CD14-positive monocyte (primary cell): ENCODE results near the gene METTL2B. TPM values are rescaled to one million over a fixed set of nuclear protein-coding genes. Genes with fewer than 3 reads are reported as not detected.

Experiments
- DNase-seq, 3 donors: peaks; one replicate each; pipeline ENCODE4 v3.0.0-alpha.2; 2011 to 2022
- H2AFZ ChIP-seq: 2 replicates; pipeline ENCODE4 v1.6.0; 2012; ENCODE audit warnings: mild to moderate bottlenecking, low read depth, low read length, inconsistent platforms; ENCODE audit not compliant: insufficient read depth, poor library complexity, severe bottlenecking
- H3K27ac ChIP-seq, 2 donors: 1 replicate in 1 of 2; 2 replicates in 1 of 2; pipeline ENCODE4 v1.5.1; 2012 to 2013; ENCODE audit warnings: low read length in 2 of 2, control low read depth in 1 of 2, inconsistent platforms in 1 of 2, low read depth in 1 of 2, mild to moderate bottlenecking in 1 of 2
- H3K27me3 ChIP-seq, 2 donors: one replicate each; pipeline versions ENCODE4 v1.6.0 to v1.6.1; 2011 to 2013; ENCODE audit warnings: low read length in 2 of 2; ENCODE audit not compliant: control insufficient read depth in 2 of 2, insufficient read depth in 2 of 2
- H3K36me3 ChIP-seq, 2 donors: replicated peaks in 1 of 2; 1 replicate in 1 of 2; 2 replicates in 1 of 2; pipeline versions ENCODE4 v1.5.1 to v1.6.1; 2012 to 2013; ENCODE audit warnings: low read length in 2 of 2, control low read depth in 1 of 2, inconsistent platforms in 1 of 2, mild to moderate bottlenecking in 1 of 2; ENCODE audit not compliant: insufficient read depth in 2 of 2, control insufficient read depth in 1 of 2
- H3K4me1 ChIP-seq, 2 donors: 1 replicate in 1 of 2; 2 replicates in 1 of 2; pipeline versions ENCODE4 v1.5.1 to v1.6.1; 2012 to 2013; ENCODE audit warnings: low read length in 2 of 2, control low read depth in 1 of 2, inconsistent platforms in 1 of 2, mild to moderate bottlenecking in 1 of 2, moderate library complexity in 1 of 2; ENCODE audit not compliant: insufficient read depth in 2 of 2, control insufficient read depth in 1 of 2
- H3K4me2 ChIP-seq: replicated peaks from 2 replicates; pipeline ENCODE3; 2012; ENCODE audit warnings: low read length, moderate library complexity, mild to moderate bottlenecking; ENCODE audit not compliant: poor library complexity, severe bottlenecking; ENCODE audit errors: extremely low read depth
- H3K4me3 ChIP-seq, 3 experiments: fragments of 200-600 bp in 1 of 3; sonication (generic) in 1 of 3; replicated peaks in 1 of 3; 1 replicate in 2 of 3; 2 replicates in 1 of 3; pipeline ENCODE4 v1.5.1; 2011 to 2013; ENCODE audit warnings: low read length in 3 of 3, mild to moderate bottlenecking in 3 of 3, control low read depth in 2 of 3, low read depth in 2 of 3, inconsistent platforms in 1 of 3, moderate library complexity in 1 of 3
- H3K79me2 ChIP-seq: 2 replicates; pipeline ENCODE4 v1.6.0; 2012; ENCODE audit warnings: mild to moderate bottlenecking, control low read depth, inconsistent platforms, low read length, moderate library complexity; ENCODE audit not compliant: insufficient read depth
- H3K9ac ChIP-seq: 2 replicates; pipeline ENCODE4 v1.6.0; 2017; ENCODE audit warnings: low read length, mild to moderate bottlenecking; ENCODE audit not compliant: insufficient read depth, poor library complexity, severe bottlenecking
- H3K9me3 ChIP-seq, 2 donors: replicated peaks in 1 of 2; 1 replicate in 1 of 2; 2 replicates in 1 of 2; pipeline versions ENCODE4 v1.5.1 to v1.6.1; 2012 to 2013; ENCODE audit warnings: low read length in 2 of 2, control low read depth in 1 of 2; ENCODE audit not compliant: control insufficient read depth in 1 of 2, insufficient read depth in 1 of 2
- H4K20me1 ChIP-seq: 2 replicates; pipeline ENCODE4 v1.6.0; 2012; ENCODE audit warnings: mild to moderate bottlenecking, low read length, control low read depth, moderate library complexity; ENCODE audit not compliant: insufficient read depth
- H3K27ac Mint-ChIP-seq, 7 donors: one replicate each; pipeline ENCODE4 v1.8.0; 2020; ENCODE audit warnings: mild to moderate bottlenecking in 7 of 7, mixed read lengths in 7 of 7, moderate library complexity in 6 of 7, inconsistent platforms in 2 of 7
- H3K27me3 Mint-ChIP-seq, 3 donors: one replicate each; pipeline ENCODE4 v1.8.0; 2021 to 2022; ENCODE audit warnings: low read depth in 3 of 3, mild to moderate bottlenecking in 3 of 3, mixed read lengths in 3 of 3, moderate library complexity in 3 of 3, inconsistent platforms in 1 of 3
- H3K36me3 Mint-ChIP-seq, 2 donors: one replicate each; pipeline ENCODE4 v1.8.0; 2020; ENCODE audit warnings: mixed read lengths in 2 of 2, inconsistent platforms in 1 of 2, mild to moderate bottlenecking in 1 of 2
- H3K4me1 Mint-ChIP-seq: one replicate; pipeline ENCODE4 v1.8.0; 2020; ENCODE audit warnings: mild to moderate bottlenecking, mixed read lengths
- H3K4me3 Mint-ChIP-seq, 2 donors: one replicate each; pipeline ENCODE4 v1.8.0; 2020; ENCODE audit warnings: mild to moderate bottlenecking in 2 of 2, mixed read lengths in 2 of 2, moderate library complexity in 1 of 2
- H3K9me3 Mint-ChIP-seq, 7 donors: one replicate each; pipeline ENCODE4 v1.8.0; 2020 to 2022; ENCODE audit warnings: mixed read lengths in 7 of 7, mild to moderate bottlenecking in 6 of 7, moderate library complexity in 6 of 7, inconsistent platforms in 2 of 7
- CTCF ChIP-seq: fragments of 200-600 bp; IDR thresholded peaks from one replicate; pipeline ENCODE4 v1.8.0; 2022; ENCODE audit warnings: antibody characterized with exemption, mild to moderate bottlenecking
- WGBS: methylation state at CpG from one replicate; pipeline ENCODE4 v1.1.5; 2013; ENCODE audit warnings: missing lambda C conversion rate; ENCODE audit not compliant: insufficient coverage; 5-methylcytosine and 5-hydroxymethylcytosine counted together
- intact Hi-C, 2 donors: fragments of 100-400 bp; cut with micrococcal nuclease; formaldehyde crosslinking; loops; one replicate each; pipeline versions ENCODE4 v1.15.0 to v1.15.1; 2023
- polyA plus RNA-seq, 3 donors: library from polyadenylated mRNA; depleted of rRNA in 1 of 3; unstranded in 2 of 3; stranded (reverse) in 1 of 3; fragments of 300-500 nt in 2 of 3; fragments of >200 nt in 1 of 3; fragmentation: Illumina TruSeq in 2 of 3; gene quantifications; 1 replicate in 2 of 3; 2 replicates in 1 of 3; pipeline ENCODE4 v1.2.3, GENCODE V29; 2012 to 2021

The METTL2B gene
- polyA plus RNA-seq, 3 donors: 7.5 to 11.1 (median 10.1) TPM

- H2AFZ ChIP-seq: no peak overlapping the region
- H3K36me3 Mint-ChIP-seq: no peaks in the 10 kb centered on the region
- H3K27ac Mint-ChIP-seq: no peak overlapping the region
- no peak overlapping the region for H3K4me3 Mint-ChIP-seq
- 40% methylated on average over 4 of the region's 7 CpGs for whole genome bisulfite sequencing
- peak; percentile 81 for TF ChIP-seq CTCF
- no peaks in the 10 kb centered on the region for H3K27me3 ChIP-seq
- no peak overlapping the region for H3K4me3 ChIP-seq
- peaks cover 20% of the 10 kb centered on the region for H3K4me1 Mint-ChIP-seq
- H4K20me1 ChIP-seq: no peaks in the 10 kb centered on the region
- peaks cover 26 to 32% of the 10 kb centered on the region in 2 donors for H3K4me1 ChIP-seq
- no peak overlapping the region for H3K9ac ChIP-seq
- no peaks in the 10 kb centered on the region for H3K27me3 Mint-ChIP-seq
- no peaks in the 10 kb centered on the region for H3K79me2 ChIP-seq
- H3K9me3 ChIP-seq: no peaks in the 10 kb centered on the region
- no peaks in the 10 kb centered on the region for H3K36me3 ChIP-seq
- no peak overlapping the region for H3K27ac ChIP-seq
- intact Hi-C loops: loop anchor here (1.0 to 5.0 kb wide), 3 partner anchors 32 to 80 kb away; no protein-coding TSS in a partner anchor
- peak; percentile 40 to 69 (median 58) for DNase-seq
- no peak overlapping the region for H3K4me2 ChIP-seq
- peaks cover 0 to 4% (median 0%) of the 10 kb centered on the region in 7 donors for H3K9me3 Mint-ChIP-seq
Measured at GRCh38 chr7:128427289-128427891, 49.2 kb upstream of the METTL2B start.

GRCh38 chr7:128430207-128430606, 46.3 kb upstream of the METTL2B start:
- H3K4me1 ChIP-seq: peaks cover 0 to 5% of the 10 kb centered on the region in 2 donors
- H3K9ac ChIP-seq: no peak overlapping the region
- Mint-ChIP-seq H3K27me3 (no peaks in the 10 kb centered on the region), H3K27ac (no peak overlapping the region), H3K4me3 (no peak overlapping the region), H3K4me1 (peaks cover 10% of the 10 kb centered on the region), H3K36me3 (no peaks in the 10 kb centered on the region), H3K9me3 (peaks cover 0 to 4% (median 0%) of the 10 kb centered on the region in 7 donors)
- H3K9me3 ChIP-seq: no peaks in the 10 kb centered on the region
- intact Hi-C loops: no loop called here
- TF ChIP-seq CTCF: no peak
- no peak overlapping the region for H2AFZ ChIP-seq
- H3K79me2 ChIP-seq: no peaks in the 10 kb centered on the region
- H3K27me3 ChIP-seq: no peaks in the 10 kb centered on the region
- no peak overlapping the region for H3K4me2 ChIP-seq
- no peaks in the 10 kb centered on the region for H3K36me3 ChIP-seq
- DNase-seq: no peak
- no peaks in the 10 kb centered on the region for H4K20me1 ChIP-seq
- WGBS: 88% methylated on average over 1 of the region's 3 CpGs
- H3K27ac ChIP-seq: no peak overlapping the region
- no peak overlapping the region for H3K4me3 ChIP-seq
